Heart left ventricle (tissue), 13 donors: ENCODE results near the gene NUP160.

Source experiments
- POLR2A ChIP-seq, 2 donors: fragments of 450-650 bp; IDR thresholded peaks; one replicate each; pipeline ENCODE4 v1.6.1; 2017; ENCODE audit warnings: antibody characterized with exemption in 2 of 2, mild to moderate bottlenecking in 2 of 2, moderate library complexity in 2 of 2
- TF ChIP-seq, protein P1 (sequence below), 12 donors: fragments of 200-600 bp; sonication (generic) in 4 of 12; IDR thresholded peaks; one replicate each; pipeline versions ENCODE4 v1.5.0 to v1.8.0; 2018 to 2022; ENCODE audit warnings: antibody characterized with exemption in 12 of 12, mild to moderate bottlenecking in 5 of 12
- donor health status: ischemic (EF 13 %, LVEDD 7.1; RV severe dilation, severe dysfunction).
- donor health status: DM: no; HTN: yes; CAD: no.
- donor health status: DM: no; HTN: no; CAD: no.
- donor health status: ischemic (EF 25% LVEDD 6.9; RV normal size, moderate dysfunction).
- donor health status: ischemic (EF 25% LVEDD 5.7; RV mildly dilated, moderate dysfunction).
- donor health status: ischemic (EF 35%, LVEDD 5.7; RV mildly dilated, moderate dysfunction).
- donor health status: nonischemic (EF 11% LVEDD 7.7; RV severe dilation, severe dysfunction).
- donor health status: DM: yes; HTN: yes; CAD: no.
- donor health status: PGD.
- donor health status: ischemic (EF 29% LVEDD 5.4; RV normal size, mild dysfunction).
- donor health status: nonischemic (EF 23%, LVEDD 6.1; RV moderate dilation, normal function).

- TF ChIP-seq, protein P1, sequence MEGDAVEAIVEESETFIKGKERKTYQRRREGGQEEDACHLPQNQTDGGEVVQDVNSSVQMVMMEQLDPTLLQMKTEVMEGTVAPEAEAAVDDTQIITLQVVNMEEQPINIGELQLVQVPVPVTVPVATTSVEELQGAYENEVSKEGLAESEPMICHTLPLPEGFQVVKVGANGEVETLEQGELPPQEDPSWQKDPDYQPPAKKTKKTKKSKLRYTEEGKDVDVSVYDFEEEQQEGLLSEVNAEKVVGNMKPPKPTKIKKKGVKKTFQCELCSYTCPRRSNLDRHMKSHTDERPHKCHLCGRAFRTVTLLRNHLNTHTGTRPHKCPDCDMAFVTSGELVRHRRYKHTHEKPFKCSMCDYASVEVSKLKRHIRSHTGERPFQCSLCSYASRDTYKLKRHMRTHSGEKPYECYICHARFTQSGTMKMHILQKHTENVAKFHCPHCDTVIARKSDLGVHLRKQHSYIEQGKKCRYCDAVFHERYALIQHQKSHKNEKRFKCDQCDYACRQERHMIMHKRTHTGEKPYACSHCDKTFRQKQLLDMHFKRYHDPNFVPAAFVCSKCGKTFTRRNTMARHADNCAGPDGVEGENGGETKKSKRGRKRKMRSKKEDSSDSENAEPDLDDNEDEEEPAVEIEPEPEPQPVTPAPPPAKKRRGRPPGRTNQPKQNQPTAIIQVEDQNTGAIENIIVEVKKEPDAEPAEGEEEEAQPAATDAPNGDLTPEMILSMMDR (IDR thresholded peaks at IDR 0.05): no peak
- TF ChIP-seq POLR2A (IDR thresholded peaks at IDR 0.05): no peak
Measured at GRCh38 chr11:47775240-47775869, 72.8 kb downstream of the NUP160 start.
